ENCODE data around the gene PRSS23.

GRCh38 chr11:86792150-86792549, 8.2 kb upstream of the PRSS23 start:
- TF ChIP-seq, protein P1, sequence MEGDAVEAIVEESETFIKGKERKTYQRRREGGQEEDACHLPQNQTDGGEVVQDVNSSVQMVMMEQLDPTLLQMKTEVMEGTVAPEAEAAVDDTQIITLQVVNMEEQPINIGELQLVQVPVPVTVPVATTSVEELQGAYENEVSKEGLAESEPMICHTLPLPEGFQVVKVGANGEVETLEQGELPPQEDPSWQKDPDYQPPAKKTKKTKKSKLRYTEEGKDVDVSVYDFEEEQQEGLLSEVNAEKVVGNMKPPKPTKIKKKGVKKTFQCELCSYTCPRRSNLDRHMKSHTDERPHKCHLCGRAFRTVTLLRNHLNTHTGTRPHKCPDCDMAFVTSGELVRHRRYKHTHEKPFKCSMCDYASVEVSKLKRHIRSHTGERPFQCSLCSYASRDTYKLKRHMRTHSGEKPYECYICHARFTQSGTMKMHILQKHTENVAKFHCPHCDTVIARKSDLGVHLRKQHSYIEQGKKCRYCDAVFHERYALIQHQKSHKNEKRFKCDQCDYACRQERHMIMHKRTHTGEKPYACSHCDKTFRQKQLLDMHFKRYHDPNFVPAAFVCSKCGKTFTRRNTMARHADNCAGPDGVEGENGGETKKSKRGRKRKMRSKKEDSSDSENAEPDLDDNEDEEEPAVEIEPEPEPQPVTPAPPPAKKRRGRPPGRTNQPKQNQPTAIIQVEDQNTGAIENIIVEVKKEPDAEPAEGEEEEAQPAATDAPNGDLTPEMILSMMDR (IDR thresholded peaks at IDR 0.05), result no peak
- no peak for TF ChIP-seq EP300 (IDR thresholded peaks at IDR 0.05)
- TF ChIP-seq POLR2A (IDR thresholded peaks at IDR 0.05), result no peak

Data from ovary (tissue), 3 donors.